ENCODE measurements around the gene STAU1.
"Not testable (repeated sequence)": the region's sequence is repeated elsewhere in the genome, so short reads cannot be mapped to it uniquely, and the experiment has no call there.

The STAU1 gene

GRCh38 chr20:49165611-49166010 lies 22.5 kb downstream of the STAU1 start:
- DNase-seq, result no peak

- no peak for DNase-seq
These were observed 24.4 kb downstream of the STAU1 start for GRCh38 chr20:49163696-49164095.

GRCh38 chr20:49161428-49162152 lies 26.5 kb downstream of the STAU1 start:
- no peak for DNase-seq

- DNase-seq, result peak in 1 of 5 donors; percentile 7
These were observed 27.8 kb downstream of the STAU1 start for GRCh38 chr20:49160057-49160929.

GRCh38 chr20:49157146-49157545 lies 31.0 kb downstream of the STAU1 start:
- DNase-seq, result no peak

GRCh38 chr20:49156481-49156880 lies 31.7 kb downstream of the STAU1 start:
- no peak for DNase-seq

GRCh38 chr20:49151436-49151835 lies 36.7 kb downstream of the STAU1 start:
- DNase-seq, result no peak

GRCh38 chr20:49149281-49150045 lies 38.7 kb downstream of the STAU1 start:
- DNase-seq, result no peak

GRCh38 chr20:49148601-49149000 lies 39.5 kb downstream of the STAU1 start:
- no peak for DNase-seq

- DNase-seq, result no peak
These were observed 40.8 kb downstream of the STAU1 start for GRCh38 chr20:49147296-49147695.

GRCh38 chr20:49146442-49147225 lies 41.5 kb downstream of the STAU1 start:
- DNase-seq, result no peak

GRCh38 chr20:49140834-49141233 lies 47.3 kb downstream of the STAU1 start:
- DNase-seq, result no peak

- DNase-seq, result no peak
These were observed 47.7 kb downstream of the STAU1 start for GRCh38 chr20:49140411-49140810.

GRCh38 chr20:49138431-49138830 lies 49.7 kb downstream of the STAU1 start:
- DNase-seq, result no peak

GRCh38 chr20:49136817-49137571 lies 51.1 kb downstream of the STAU1 start:
- DNase-seq, result no peak

- not testable (repeated sequence) for DNase-seq
These were observed 53.3 kb downstream of the STAU1 start for GRCh38 chr20:49134797-49135196.

- no peak for DNase-seq
These were observed 54.6 kb downstream of the STAU1 start for GRCh38 chr20:49133571-49133970.

GRCh38 chr20:49132995-49133478 lies 55.1 kb downstream of the STAU1 start:
- DNase-seq, result peak in 2 of 5 donors; percentile 10 to 44

- no peak for DNase-seq
These were observed 64.2 kb downstream of the STAU1 start for GRCh38 chr20:49123982-49124381.

GRCh38 chr20:49122920-49123319 lies 65.2 kb downstream of the STAU1 start:
- no peak for DNase-seq

GRCh38 chr20:49119988-49120387 lies 68.1 kb downstream of the STAU1 start:
- DNase-seq, result no peak
